ENCODE measurements around the gene ZNF48.
A peak's percentile ranks its signal among the peaks of the same experiment; 100 is the strongest.

The ZNF48 gene

GRCh38 chr16:30397776-30398660, 2.8 kb downstream of the ZNF48 start:
- H2AK5ac ChIP-seq (ENCODE audit: low read depth, low read length), result peak overlapping the region; percentile 68
- H4K91ac ChIP-seq (ENCODE audit: low read depth, low read length, poor library complexity), result no peak overlapping the region
- H3K27me3 ChIP-seq (ENCODE audit: control insufficient read depth in 3 of 3, insufficient read depth in 3 of 3, low read depth in 1 of 3, low read length in 3 of 3), result no peaks in the 10 kb centered on the region
- no peak overlapping the region for H3K14ac ChIP-seq (ENCODE audit: low read length)
- no peak overlapping the region for H3K4ac ChIP-seq (ENCODE audit: low read length)
- peak overlapping the region; percentile 63 for H2BK12ac ChIP-seq (ENCODE audit: low read length)
- no peak overlapping the region for H2AFZ ChIP-seq (ENCODE audit: low read length)
- peak overlapping the region; percentile 78 for H2BK15ac ChIP-seq (ENCODE audit: low read length)
- no peak for DNase-seq (ENCODE audit: low spot score)
- peak overlapping the region; percentile 18 for H3K23ac ChIP-seq (ENCODE audit: low read depth, low read length, poor library complexity)
- H3K79me1 ChIP-seq (ENCODE audit: low read depth, low read length), result peaks cover 15% of the 10 kb centered on the region
- no peak overlapping the region for H3K4me3 ChIP-seq (ENCODE audit: low read length in 2 of 2)
- no CpG with 5 or more reads among the region's 42 CpGs for WGBS, 2 donors (ENCODE audit: extremely low coverage in 2 of 2, insufficient read length in 2 of 2, insufficient replicate concordance in 1 of 2)
- H3K9me3 ChIP-seq (replicated peaks in 1 of 2; ENCODE audit: control insufficient read depth in 2 of 2, insufficient read depth in 1 of 2, low read depth in 1 of 2, low read length in 2 of 2), result no peaks in the 10 kb centered on the region
- peak overlapping the region; percentile 93 for H2BK5ac ChIP-seq (ENCODE audit: low read length)
- no peak overlapping the region for H3K27ac ChIP-seq (replicated peaks; ENCODE audit: low read length)
- H2BK120ac ChIP-seq (ENCODE audit: low read depth, low read length), result no peak overlapping the region
- H4K8ac ChIP-seq (ENCODE audit: low read depth, low read length), result no peak overlapping the region
- H3K18ac ChIP-seq (ENCODE audit: low read length), result no peak overlapping the region
- no peak overlapping the region for H3K4me2 ChIP-seq (ENCODE audit: insufficient read depth, low read length, poor library complexity, severe bottlenecking)
- peaks cover 18 to 37% of the 10 kb centered on the region in 2 donors for H3K36me3 ChIP-seq (replicated peaks in 1 of 2; ENCODE audit: control insufficient read depth in 2 of 2, insufficient read depth in 2 of 2, low read length in 2 of 2)
- H3K9ac ChIP-seq (ENCODE audit: low read depth, low read length, poor library complexity), result peak overlapping the region; percentile 72
- peaks cover 20 to 23% of the 10 kb centered on the region in 2 donors for H3K4me1 ChIP-seq (ENCODE audit: control insufficient read depth in 2 of 2, insufficient read depth in 1 of 2, low read depth in 1 of 2, low read length in 2 of 2)

- H2BK12ac ChIP-seq (ENCODE audit: low read length), result peak overlapping the region; percentile 63
- peak overlapping the region; percentile 99 for H3K27ac ChIP-seq (replicated peaks; ENCODE audit: low read length)
- peaks cover 17 to 23% of the 10 kb centered on the region in 2 donors for H3K4me1 ChIP-seq (ENCODE audit: control insufficient read depth in 2 of 2, insufficient read depth in 1 of 2, low read depth in 1 of 2, low read length in 2 of 2)
- H4K91ac ChIP-seq (ENCODE audit: low read depth, low read length, poor library complexity), result no peak overlapping the region
- no peak overlapping the region for H3K4me2 ChIP-seq (ENCODE audit: insufficient read depth, low read length, poor library complexity, severe bottlenecking)
- no peaks in the 10 kb centered on the region for H3K9me3 ChIP-seq (replicated peaks in 1 of 2; ENCODE audit: control insufficient read depth in 2 of 2, insufficient read depth in 1 of 2, low read depth in 1 of 2, low read length in 2 of 2)
- no CpG with 5 or more reads among the region's 23 CpGs for WGBS, 2 donors (ENCODE audit: extremely low coverage in 2 of 2, insufficient read length in 2 of 2, insufficient replicate concordance in 1 of 2)
- H2BK15ac ChIP-seq (ENCODE audit: low read length), result peak overlapping the region; percentile 78
- peak overlapping the region; percentile 26 for H3K14ac ChIP-seq (ENCODE audit: low read length)
- no peak overlapping the region for H3K4me3 ChIP-seq (ENCODE audit: low read length in 2 of 2)
- H3K18ac ChIP-seq (ENCODE audit: low read length), result peak overlapping the region; percentile 41
- H2AK5ac ChIP-seq (ENCODE audit: low read depth, low read length), result peak overlapping the region; percentile 68
- H2BK120ac ChIP-seq (ENCODE audit: low read depth, low read length), result no peak overlapping the region
- H2BK5ac ChIP-seq (ENCODE audit: low read length), result peak overlapping the region; percentile 93
- H3K9ac ChIP-seq (ENCODE audit: low read depth, low read length, poor library complexity), result peak overlapping the region; percentile 72
- peaks cover 18 to 37% of the 10 kb centered on the region in 2 donors for H3K36me3 ChIP-seq (replicated peaks in 1 of 2; ENCODE audit: control insufficient read depth in 2 of 2, insufficient read depth in 2 of 2, low read length in 2 of 2)
- H3K79me1 ChIP-seq (ENCODE audit: low read depth, low read length), result peaks cover 15% of the 10 kb centered on the region
- H4K8ac ChIP-seq (ENCODE audit: low read depth, low read length), result no peak overlapping the region
- H3K27me3 ChIP-seq (ENCODE audit: control insufficient read depth in 3 of 3, insufficient read depth in 3 of 3, low read depth in 1 of 3, low read length in 3 of 3), result no peaks in the 10 kb centered on the region
- no peak for DNase-seq (ENCODE audit: low spot score)
- no peak overlapping the region for H2AFZ ChIP-seq (ENCODE audit: low read length)
- no peak overlapping the region for H3K4ac ChIP-seq (ENCODE audit: low read length)
- peak overlapping the region; percentile 18 for H3K23ac ChIP-seq (ENCODE audit: low read depth, low read length, poor library complexity)
Measured at GRCh38 chr16:30398661-30399434, 3.6 kb downstream of the ZNF48 start.

- Histone ChIP-seq H3K9me3 (replicated peaks in 1 of 2; ENCODE audit: control insufficient read depth in 2 of 2, insufficient read depth in 1 of 2, low read depth in 1 of 2, low read length in 2 of 2) (no peaks in the 10 kb centered on the region), H4K8ac (ENCODE audit: low read depth, low read length) (no peak overlapping the region), H3K4me2 (ENCODE audit: insufficient read depth, low read length, poor library complexity, severe bottlenecking) (peak overlapping the region; percentile 73), H2AK5ac (ENCODE audit: low read depth, low read length) (peak overlapping the region; percentile 61), H2BK120ac (ENCODE audit: low read depth, low read length) (no peak overlapping the region), H2BK15ac (ENCODE audit: low read length) (peak overlapping the region; percentile 42), H3K18ac (ENCODE audit: low read length) (peak overlapping the region; percentile 90), H3K27ac (replicated peaks; ENCODE audit: low read length) (peak overlapping the region; percentile 99), H2BK5ac (ENCODE audit: low read length) (peak overlapping the region; percentile 94), H2BK12ac (ENCODE audit: low read length) (no peak overlapping the region), H3K79me1 (ENCODE audit: low read depth, low read length) (peaks cover 15% of the 10 kb centered on the region), H4K91ac (ENCODE audit: low read depth, low read length, poor library complexity) (no peak overlapping the region), H3K4me3 (ENCODE audit: low read length in 2 of 2) (peak overlapping the region; percentile 0 to 42), H3K23ac (ENCODE audit: low read depth, low read length, poor library complexity) (peak overlapping the region; percentile 45), H3K27me3 (ENCODE audit: control insufficient read depth in 3 of 3, insufficient read depth in 3 of 3, low read depth in 1 of 3, low read length in 3 of 3) (peaks cover 0 to 2% (median 0%) of the 10 kb centered on the region in 3 experiments), H3K36me3 (replicated peaks in 1 of 2; ENCODE audit: control insufficient read depth in 2 of 2, insufficient read depth in 2 of 2, low read length in 2 of 2) (peaks cover 18 to 37% of the 10 kb centered on the region in 2 donors), H2AFZ (ENCODE audit: low read length) (peak overlapping the region; percentile 78), H3K4me1 (ENCODE audit: control insufficient read depth in 2 of 2, insufficient read depth in 1 of 2, low read depth in 1 of 2, low read length in 2 of 2) (peaks cover 17 to 23% of the 10 kb centered on the region in 2 donors), H3K9ac (ENCODE audit: low read depth, low read length, poor library complexity) (peak overlapping the region; percentile 75), H3K4ac (ENCODE audit: low read length) (no peak overlapping the region), H3K14ac (ENCODE audit: low read length) (no peak overlapping the region)
- WGBS, 2 donors (ENCODE audit: extremely low coverage in 2 of 2, insufficient read length in 2 of 2, insufficient replicate concordance in 1 of 2), result no CpG with 5 or more reads among the region's 12 CpGs
- no peak for DNase-seq (ENCODE audit: low spot score)
Measured at GRCh38 chr16:30399435-30400186, 4.4 kb downstream of the ZNF48 start.
